K562 treated with DMSO at 1 percent for 4 hours (cell line): ENCODE measurements around the gene PLA2G12A. TPM values are rescaled to one million over a fixed set of nuclear protein-coding genes. Genes with fewer than 3 reads are reported as not detected.

Experiments
- total RNA-seq: library from RNA; unstranded; fragments of 300-600 nt; gene quantifications from 2 replicates; pipeline ENCODE4 v1.2.3, GENCODE V29; 2022; ENCODE audit not compliant: insufficient read depth

PLA2G12A gene
- 22.3 and 68.3 TPM in 2 replicates for total RNA-seq

GRCh38 chr4:109729718-109730618 is at the start of gene PLA2G12A:
PLA2G12A (minus strand) TSS chr4:109730070; CDS start chr4:109729809, 261 bp downstream.

GRCh38 chr4:109702950-109703663 is 26.8 kb downstream of the PLA2G12A start, which contains the start of gene CASP6:
CASP6 (minus strand) TSS chr4:109703445; CDS start chr4:109703395, 50 bp downstream.

Other genes starting within 250 kb of the PLA2G12A start
- gene MCUB, start 169.8 kb downstream of the PLA2G12A start, total RNA-seq, result 3.0 and 9.7 TPM in 2 replicates
- 31.3 and 33.5 TPM in 2 replicates for gene CASP6, start 26.6 kb downstream of the PLA2G12A start, total RNA-seq
- gene CFI, start 71.9 kb upstream of the PLA2G12A start, total RNA-seq, result 3.3 TPM in 1 of 2 replicates, not detected in the other
- gene GAR1, start 85.7 kb upstream of the PLA2G12A start, total RNA-seq, result 18.4 and 27.7 TPM in 2 replicates
- gene RRH, start 97.9 kb upstream of the PLA2G12A start, total RNA-seq, result not detected in 2 replicates
- not detected in 2 replicates for gene LRIT3, start 118.0 kb upstream of the PLA2G12A start, total RNA-seq
- 2.0 and 3.3 TPM in 2 replicates for gene EGF, start 182.8 kb upstream of the PLA2G12A start, total RNA-seq